ENCODE measurements around the gene RPS19BP1.

DNA sequence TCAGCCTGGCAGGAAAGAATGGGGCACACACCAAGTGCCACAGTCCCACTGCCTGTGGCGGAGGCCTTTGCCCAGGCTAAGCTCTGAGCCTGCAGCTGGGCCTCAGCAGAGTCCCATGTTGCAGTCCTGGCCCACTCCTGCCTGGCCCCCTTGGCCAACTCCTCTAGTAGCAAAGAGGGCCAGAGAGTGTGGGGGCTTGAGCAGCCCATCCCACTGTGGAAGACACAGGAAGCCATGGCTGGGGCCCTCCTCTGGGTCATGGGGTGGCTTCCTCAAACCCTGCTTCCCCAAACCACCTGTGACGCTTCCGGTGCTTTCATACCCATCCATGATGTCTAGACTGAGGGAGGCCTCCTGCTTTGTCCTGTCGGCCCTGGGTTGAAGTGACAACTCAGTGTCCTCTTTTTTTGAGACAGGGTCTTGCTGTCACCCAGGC lies 5.8 kb downstream of the RPS19BP1 start:
- no peak for TF ChIP-seq RAD21 (conservative IDR thresholded peaks at IDR 0.05 in 1 of 2, IDR thresholded peaks at IDR 0.05 in 1 of 2)
- TF ChIP-seq, protein P1, sequence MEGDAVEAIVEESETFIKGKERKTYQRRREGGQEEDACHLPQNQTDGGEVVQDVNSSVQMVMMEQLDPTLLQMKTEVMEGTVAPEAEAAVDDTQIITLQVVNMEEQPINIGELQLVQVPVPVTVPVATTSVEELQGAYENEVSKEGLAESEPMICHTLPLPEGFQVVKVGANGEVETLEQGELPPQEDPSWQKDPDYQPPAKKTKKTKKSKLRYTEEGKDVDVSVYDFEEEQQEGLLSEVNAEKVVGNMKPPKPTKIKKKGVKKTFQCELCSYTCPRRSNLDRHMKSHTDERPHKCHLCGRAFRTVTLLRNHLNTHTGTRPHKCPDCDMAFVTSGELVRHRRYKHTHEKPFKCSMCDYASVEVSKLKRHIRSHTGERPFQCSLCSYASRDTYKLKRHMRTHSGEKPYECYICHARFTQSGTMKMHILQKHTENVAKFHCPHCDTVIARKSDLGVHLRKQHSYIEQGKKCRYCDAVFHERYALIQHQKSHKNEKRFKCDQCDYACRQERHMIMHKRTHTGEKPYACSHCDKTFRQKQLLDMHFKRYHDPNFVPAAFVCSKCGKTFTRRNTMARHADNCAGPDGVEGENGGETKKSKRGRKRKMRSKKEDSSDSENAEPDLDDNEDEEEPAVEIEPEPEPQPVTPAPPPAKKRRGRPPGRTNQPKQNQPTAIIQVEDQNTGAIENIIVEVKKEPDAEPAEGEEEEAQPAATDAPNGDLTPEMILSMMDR (IDR thresholded peaks at IDR 0.05) = no peak
- TF ChIP-seq RFX5 (IDR thresholded peaks at IDR 0.05) = no peak
- TF ChIP-seq CHD4 (IDR thresholded peaks at IDR 0.05; ENCODE audit: borderline replicate concordance) = no peak
- no peak for TF ChIP-seq HDAC2 (IDR thresholded peaks at IDR 0.05)
- no peak for TF ChIP-seq PHF8 (IDR thresholded peaks at IDR 0.05; ENCODE audit: borderline replicate concordance, low read depth)
- no peak for TF ChIP-seq NFE2L2 (conservative IDR thresholded peaks at IDR 0.05; ENCODE audit: low read length)
- no peak for TF ChIP-seq POLR2A (IDR thresholded peaks at IDR 0.05; ENCODE audit: low read length)
